Ishikawa (cell line): ENCODE results near the gene RYR2.

Experiments used
- CEBPB ChIP-seq: IDR thresholded peaks from 2 replicates; pipeline ENCODE4 v1.6.1; 2012
- CREB1 ChIP-seq: IDR thresholded peaks from 2 replicates; pipeline ENCODE4 v1.6.1; 2012; ENCODE audit warnings: low read depth
- EGR1 ChIP-seq: IDR thresholded peaks from 2 replicates; pipeline ENCODE4 v1.6.1; 2012
- EP300 ChIP-seq: IDR thresholded peaks from 2 replicates; pipeline ENCODE4 v1.6.1; 2012; ENCODE audit warnings: borderline replicate concordance
- NFIC ChIP-seq: IDR thresholded peaks from 2 replicates; pipeline ENCODE4 v1.6.1; 2012
- RAD21 ChIP-seq: IDR thresholded peaks from 2 replicates; pipeline ENCODE4 v1.6.1; 2012; ENCODE audit warnings: low read depth
- REST ChIP-seq: IDR thresholded peaks from 2 replicates; pipeline ENCODE4 v1.6.1; 2012; ENCODE audit warnings: low read depth, mild to moderate bottlenecking
- TEAD4 ChIP-seq: IDR thresholded peaks from 2 replicates; pipeline ENCODE4 v1.6.1; 2012
- YY1 ChIP-seq: IDR thresholded peaks from 2 replicates; pipeline ENCODE4 v1.6.1; 2012; ENCODE audit warnings: low read depth
- ZBTB7A ChIP-seq: IDR thresholded peaks from 2 replicates; pipeline ENCODE4 v1.6.1; 2012; ENCODE audit warnings: low read depth
- TF ChIP-seq, protein P1 (sequence below): IDR thresholded peaks from 2 replicates; pipeline ENCODE4 v1.6.1; 2012

DNA sequence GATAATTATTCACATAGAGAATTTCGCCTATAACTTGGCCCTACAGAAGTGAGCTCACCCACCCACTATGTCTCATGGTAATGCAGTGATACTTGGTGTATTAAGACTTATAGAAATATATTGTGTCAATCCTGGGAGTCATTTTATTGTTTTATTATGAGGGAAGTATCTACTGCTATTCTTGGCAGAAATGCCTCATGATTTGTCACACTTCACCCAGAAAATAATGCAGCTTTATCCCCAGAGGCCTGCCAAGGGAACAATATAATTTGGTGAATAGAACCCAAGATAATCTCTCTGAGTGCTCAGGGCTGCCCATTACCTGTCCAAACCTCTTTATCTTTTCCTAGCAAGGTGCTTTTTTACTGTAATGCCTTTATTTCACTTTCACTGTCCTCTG lies 750.7 kb downstream of the RYR2 start:
- no peak for TF ChIP-seq EP300
- TF ChIP-seq, protein P1, sequence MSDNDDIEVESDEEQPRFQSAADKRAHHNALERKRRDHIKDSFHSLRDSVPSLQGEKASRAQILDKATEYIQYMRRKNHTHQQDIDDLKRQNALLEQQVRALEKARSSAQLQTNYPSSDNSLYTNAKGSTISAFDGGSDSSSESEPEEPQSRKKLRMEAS, result no peak
- no peak for TF ChIP-seq EGR1
- TF ChIP-seq YY1, result no peak
- TF ChIP-seq NFIC, result no peak
- TF ChIP-seq ZBTB7A, result no peak
- no peak for TF ChIP-seq TEAD4
- no peak for TF ChIP-seq CREB1
- TF ChIP-seq REST, result no peak
- no peak for TF ChIP-seq RAD21
- TF ChIP-seq CEBPB, result no peak
